PFSK-1 (cell line): ENCODE results near the gene LRATD1.
A peak's percentile ranks its signal among the peaks of the same experiment; 100 is the strongest.

Experiments
- POLR2AphosphoS5 ChIP-seq: IDR thresholded peaks from 2 replicates; pipeline ENCODE4 v1.6.1; 2012; ENCODE audit warnings: low read depth, mild to moderate bottlenecking, control low read depth, low read length, moderate library complexity
- SIN3A ChIP-seq: IDR thresholded peaks from 2 replicates; pipeline ENCODE4 v1.6.1; 2012; ENCODE audit warnings: mild to moderate bottlenecking, low read length, moderate library complexity, borderline replicate concordance; ENCODE audit not compliant: insufficient read depth
- TF ChIP-seq, protein P1 (sequence below), 2 experiments: IDR thresholded peaks; 2 replicates each; pipeline versions ENCODE4 v1.6.1 to v1.8.0; 2011 to 2012; ENCODE audit warnings: low read depth in 2 of 2, low read length in 2 of 2, control low read depth in 1 of 2, inconsistent platforms in 1 of 2, mild to moderate bottlenecking in 1 of 2, moderate library complexity in 1 of 2; ENCODE audit not compliant: insufficient read depth in 1 of 2

GRCh38 chr2:14677039-14677438, 44.5 kb downstream of the LRATD1 start:
- TF ChIP-seq, protein P1, sequence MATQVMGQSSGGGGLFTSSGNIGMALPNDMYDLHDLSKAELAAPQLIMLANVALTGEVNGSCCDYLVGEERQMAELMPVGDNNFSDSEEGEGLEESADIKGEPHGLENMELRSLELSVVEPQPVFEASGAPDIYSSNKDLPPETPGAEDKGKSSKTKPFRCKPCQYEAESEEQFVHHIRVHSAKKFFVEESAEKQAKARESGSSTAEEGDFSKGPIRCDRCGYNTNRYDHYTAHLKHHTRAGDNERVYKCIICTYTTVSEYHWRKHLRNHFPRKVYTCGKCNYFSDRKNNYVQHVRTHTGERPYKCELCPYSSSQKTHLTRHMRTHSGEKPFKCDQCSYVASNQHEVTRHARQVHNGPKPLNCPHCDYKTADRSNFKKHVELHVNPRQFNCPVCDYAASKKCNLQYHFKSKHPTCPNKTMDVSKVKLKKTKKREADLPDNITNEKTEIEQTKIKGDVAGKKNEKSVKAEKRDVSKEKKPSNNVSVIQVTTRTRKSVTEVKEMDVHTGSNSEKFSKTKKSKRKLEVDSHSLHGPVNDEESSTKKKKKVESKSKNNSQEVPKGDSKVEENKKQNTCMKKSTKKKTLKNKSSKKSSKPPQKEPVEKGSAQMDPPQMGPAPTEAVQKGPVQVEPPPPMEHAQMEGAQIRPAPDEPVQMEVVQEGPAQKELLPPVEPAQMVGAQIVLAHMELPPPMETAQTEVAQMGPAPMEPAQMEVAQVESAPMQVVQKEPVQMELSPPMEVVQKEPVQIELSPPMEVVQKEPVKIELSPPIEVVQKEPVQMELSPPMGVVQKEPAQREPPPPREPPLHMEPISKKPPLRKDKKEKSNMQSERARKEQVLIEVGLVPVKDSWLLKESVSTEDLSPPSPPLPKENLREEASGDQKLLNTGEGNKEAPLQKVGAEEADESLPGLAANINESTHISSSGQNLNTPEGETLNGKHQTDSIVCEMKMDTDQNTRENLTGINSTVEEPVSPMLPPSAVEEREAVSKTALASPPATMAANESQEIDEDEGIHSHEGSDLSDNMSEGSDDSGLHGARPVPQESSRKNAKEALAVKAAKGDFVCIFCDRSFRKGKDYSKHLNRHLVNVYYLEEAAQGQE (IDR thresholded peaks at IDR 0.05; ENCODE audit: insufficient read depth in 1 of 2, low read depth in 2 of 2, low read length in 2 of 2) = peak; percentile 53 to 89; a peak in 3 of 4 replicates
- TF ChIP-seq SIN3A (no peak), POLR2AphosphoS5 (no peak)
